ENCODE data around the gene FPR1. TPM values are rescaled to one million over a fixed set of nuclear protein-coding genes. Genes with fewer than 3 reads are reported as not detected.

FPR1 gene
- total and polyA plus RNA-seq, 2 of the 4 experiments (the other 2 are of a cell fraction): not detected

DNA sequence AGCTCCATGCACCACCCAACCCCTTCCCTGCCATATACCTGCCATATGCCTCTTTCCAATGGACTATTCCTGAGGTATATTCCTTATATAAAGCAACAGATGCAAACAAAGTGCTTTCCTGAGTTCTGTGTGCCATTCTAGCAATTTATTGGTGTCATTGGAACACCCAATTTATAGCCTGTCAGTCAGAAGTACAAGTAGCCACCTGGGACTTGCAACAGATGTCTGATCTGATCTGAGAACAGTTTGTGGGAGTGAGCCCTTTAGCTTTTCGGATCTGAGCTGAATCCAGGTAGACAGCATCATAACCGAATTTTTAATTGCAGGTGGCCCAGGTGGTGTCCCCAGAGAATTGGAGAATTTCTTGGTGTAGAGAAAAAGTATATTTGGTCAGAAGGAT, 42.3 kb upstream of the FPR1 start:
- 43% methylated on average over 1 of the region's 2 CpGs; no CpG with 5 or more reads in 1 of the 2 experiments for WGBS, 2 experiments (ENCODE audit: extremely low coverage in 2 of 2, insufficient read length in 1 of 2)
- Histone ChIP-seq H4K5ac (ENCODE audit: low read depth, low read length) (no peak overlapping the region), H2BK15ac (ENCODE audit: low read depth, low read length) (no peak overlapping the region), H3K18ac (ENCODE audit: low read depth, low read length) (no peak overlapping the region), H3K4me1 (ENCODE audit: control insufficient read depth, insufficient read depth, low read length) (no peaks in the 10 kb centered on the region), H3K27me3 (ENCODE audit: control insufficient read depth, insufficient read depth, low read length) (no peaks in the 10 kb centered on the region), H3K9me1 (ENCODE audit: insufficient read depth, low read length) (no peaks in the 10 kb centered on the region), H3K79me1 (ENCODE audit: low read depth in 1 of 2, low read length in 2 of 2) (no peaks in the 10 kb centered on the region), H2AK9ac (replicated peaks; ENCODE audit: low read depth, low read length, poor library complexity) (no peak overlapping the region), H2BK120ac (ENCODE audit: low read depth, low read length) (no peak overlapping the region), H3K4me2 (ENCODE audit: low read depth, low read length) (no peak overlapping the region), H4K8ac (ENCODE audit: low read depth in 2 of 2, low read length in 2 of 2) (no peak overlapping the region), H3K56ac (ENCODE audit: extremely low read depth, insufficient read depth, low read length) (no peak overlapping the region), H2BK5ac (ENCODE audit: low read depth, low read length, poor library complexity, severe bottlenecking) (no peak overlapping the region), H3K23ac (ENCODE audit: low read depth, low read length) (no peak overlapping the region), H3K14ac (replicated peaks; ENCODE audit: low read depth, low read length) (no peak overlapping the region), H3K27ac (ENCODE audit: insufficient read depth, low read length) (no peak overlapping the region), H3K36me3 (ENCODE audit: control insufficient read depth, insufficient read depth, low read length) (no peaks in the 10 kb centered on the region), H2BK20ac (ENCODE audit: low read depth, low read length) (no peak overlapping the region), H4K20me1 (ENCODE audit: insufficient read depth, low read length) (no peaks in the 10 kb centered on the region), H4K91ac (ENCODE audit: insufficient read depth, low read depth, low read length) (no peak overlapping the region), H2AK5ac (ENCODE audit: low read depth, low read length) (no peak overlapping the region), H3K4me3 (ENCODE audit: insufficient read depth, low read depth, low read length) (no peak overlapping the region), H3K4ac (ENCODE audit: low read depth, low read length) (no peak overlapping the region), H3K9ac (ENCODE audit: low read depth, low read length) (no peak overlapping the region), H2AFZ (replicated peaks; ENCODE audit: low read length, poor library complexity) (no peak overlapping the region), H3K9me3 (ENCODE audit: control insufficient read depth, insufficient read depth, low read length) (peaks cover 2% of the 10 kb centered on the region; the same call in 1 of the 2 replicates)
- BruUV-seq (replicated peaks): no TSS peak
- in situ Hi-C loops (cut with MboI; ENCODE audit: low sequenced_read_pairs): no loop called here
- TF ChIP-seq POLR2A (IDR thresholded peaks at IDR 0.05; ENCODE audit: low read depth, low read length) (no peak), RCOR1 (IDR thresholded peaks at IDR 0.05; ENCODE audit: insufficient replicate concordance, low read length) (no peak), NFE2L2 (IDR thresholded peaks at IDR 0.05; ENCODE audit: low read depth, low read length) (no peak), CEBPB (IDR thresholded peaks at IDR 0.05; ENCODE audit: low read depth, low read length) (no peak), RFX5 (IDR thresholded peaks at IDR 0.05; ENCODE audit: low read depth, low read length) (no peak), MAFK (IDR thresholded peaks at IDR 0.05; ENCODE audit: low read depth, low read length) (no peak), RAD21 (IDR thresholded peaks at IDR 0.05; ENCODE audit: low read length) (no peak), MXI1 (IDR thresholded peaks at IDR 0.05; ENCODE audit: borderline replicate concordance, low read depth, low read length) (no peak), MAZ (IDR thresholded peaks at IDR 0.05; ENCODE audit: borderline replicate concordance, low read depth, low read length) (no peak), BHLHE40 (IDR thresholded peaks at IDR 0.05; ENCODE audit: low read depth, low read length) (no peak), SMC3 (IDR thresholded peaks at IDR 0.05; ENCODE audit: low read depth, low read length) (no peak), FOS (IDR thresholded peaks at IDR 0.05; ENCODE audit: low read depth, low read length) (no peak)
- TF ChIP-seq, protein P1, sequence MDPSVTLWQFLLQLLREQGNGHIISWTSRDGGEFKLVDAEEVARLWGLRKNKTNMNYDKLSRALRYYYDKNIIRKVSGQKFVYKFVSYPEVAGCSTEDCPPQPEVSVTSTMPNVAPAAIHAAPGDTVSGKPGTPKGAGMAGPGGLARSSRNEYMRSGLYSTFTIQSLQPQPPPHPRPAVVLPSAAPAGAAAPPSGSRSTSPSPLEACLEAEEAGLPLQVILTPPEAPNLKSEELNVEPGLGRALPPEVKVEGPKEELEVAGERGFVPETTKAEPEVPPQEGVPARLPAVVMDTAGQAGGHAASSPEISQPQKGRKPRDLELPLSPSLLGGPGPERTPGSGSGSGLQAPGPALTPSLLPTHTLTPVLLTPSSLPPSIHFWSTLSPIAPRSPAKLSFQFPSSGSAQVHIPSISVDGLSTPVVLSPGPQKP (IDR thresholded peaks at IDR 0.05; ENCODE audit: borderline replicate concordance, low read depth, low read length): no peak
- TF ChIP-seq, protein P2, sequence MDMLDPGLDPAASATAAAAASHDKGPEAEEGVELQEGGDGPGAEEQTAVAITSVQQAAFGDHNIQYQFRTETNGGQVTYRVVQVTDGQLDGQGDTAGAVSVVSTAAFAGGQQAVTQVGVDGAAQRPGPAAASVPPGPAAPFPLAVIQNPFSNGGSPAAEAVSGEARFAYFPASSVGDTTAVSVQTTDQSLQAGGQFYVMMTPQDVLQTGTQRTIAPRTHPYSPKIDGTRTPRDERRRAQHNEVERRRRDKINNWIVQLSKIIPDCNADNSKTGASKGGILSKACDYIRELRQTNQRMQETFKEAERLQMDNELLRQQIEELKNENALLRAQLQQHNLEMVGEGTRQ (IDR thresholded peaks at IDR 0.05; ENCODE audit: low read depth, low read length): no peak
- TF ChIP-seq, protein P3, sequence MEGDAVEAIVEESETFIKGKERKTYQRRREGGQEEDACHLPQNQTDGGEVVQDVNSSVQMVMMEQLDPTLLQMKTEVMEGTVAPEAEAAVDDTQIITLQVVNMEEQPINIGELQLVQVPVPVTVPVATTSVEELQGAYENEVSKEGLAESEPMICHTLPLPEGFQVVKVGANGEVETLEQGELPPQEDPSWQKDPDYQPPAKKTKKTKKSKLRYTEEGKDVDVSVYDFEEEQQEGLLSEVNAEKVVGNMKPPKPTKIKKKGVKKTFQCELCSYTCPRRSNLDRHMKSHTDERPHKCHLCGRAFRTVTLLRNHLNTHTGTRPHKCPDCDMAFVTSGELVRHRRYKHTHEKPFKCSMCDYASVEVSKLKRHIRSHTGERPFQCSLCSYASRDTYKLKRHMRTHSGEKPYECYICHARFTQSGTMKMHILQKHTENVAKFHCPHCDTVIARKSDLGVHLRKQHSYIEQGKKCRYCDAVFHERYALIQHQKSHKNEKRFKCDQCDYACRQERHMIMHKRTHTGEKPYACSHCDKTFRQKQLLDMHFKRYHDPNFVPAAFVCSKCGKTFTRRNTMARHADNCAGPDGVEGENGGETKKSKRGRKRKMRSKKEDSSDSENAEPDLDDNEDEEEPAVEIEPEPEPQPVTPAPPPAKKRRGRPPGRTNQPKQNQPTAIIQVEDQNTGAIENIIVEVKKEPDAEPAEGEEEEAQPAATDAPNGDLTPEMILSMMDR (conservative IDR thresholded peaks at IDR 0.05; ENCODE audit: low read depth, low read length): no peak
- ATAC-seq (ENCODE audit: low read depth) (no peak), DNase-seq (no peak)
- ChIA-PET POLR2A (ENCODE audit: unreplicated experiment) (no interaction called here), CTCF (no interaction called here)
- intact Hi-C loops (cut with micrococcal nuclease): no loop called here
- dilution Hi-C loops (cut with HindIII; ENCODE audit: low sequenced_read_pairs, unreplicated experiment): no loop called here
